ENCODE measurements around the gene ACAA2.

DNA sequence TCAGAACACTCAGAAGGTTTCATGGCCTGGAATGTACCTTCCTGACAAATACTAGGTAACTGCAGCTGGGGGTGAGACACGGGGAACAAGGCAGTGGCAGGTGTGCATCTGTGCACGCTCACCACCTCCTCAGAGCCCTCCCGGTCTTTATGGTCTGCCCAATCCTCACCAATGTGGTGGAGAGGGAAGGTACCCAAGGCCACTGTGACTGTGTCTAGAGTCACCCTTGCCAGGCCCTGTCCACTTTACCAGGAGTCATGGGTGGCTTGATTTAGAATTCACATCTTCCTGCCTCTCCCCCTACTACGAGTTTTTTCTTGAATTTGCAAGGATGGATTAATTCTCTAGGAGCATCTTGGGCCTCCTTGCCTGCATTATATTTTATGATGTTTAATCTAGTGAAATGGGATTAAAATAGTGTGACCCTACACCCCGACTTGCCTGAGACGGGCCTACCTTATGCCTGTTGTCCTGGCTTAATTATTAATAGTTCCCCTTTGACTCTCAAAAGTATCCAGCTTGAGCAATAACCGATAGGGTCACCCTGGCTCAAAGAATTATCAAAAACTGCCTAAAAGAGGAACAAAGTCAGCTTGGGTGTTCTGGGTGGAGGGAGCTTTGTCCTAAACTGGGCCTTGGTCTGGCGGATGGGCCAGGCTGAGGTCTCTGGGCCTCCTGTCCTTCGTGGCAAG, 56.5 kb downstream of the ACAA2 start:
- TF ChIP-seq CTCF (IDR thresholded peaks at IDR 0.05) (no peak), POLR2AphosphoS5 (IDR thresholded peaks at IDR 0.05) (no peak)

Measured in prostate gland (tissue), 2 donors.